T-helper 2 cell treated with Interferon-gamma antibody and Interleukin-4, amounts not matched to agents 5 μg/mL and 100 μg/mL, for 36 hours (primary cell): ENCODE data around the gene TGFB3.
"Not testable (repeated sequence)": the region's sequence is repeated elsewhere in the genome, so short reads cannot be mapped to it uniquely, and the experiment has no call there.

Source experiments
- DNase-seq: peaks from one replicate; pipeline ENCODE4 v3.0.0; 2021; ENCODE audit warnings: low spot score
- H3K27ac Mint-ChIP-seq: one replicate; pipeline ENCODE4 v1.8.0; 2021; ENCODE audit warnings: mild to moderate bottlenecking, mixed read lengths
- H3K27me3 Mint-ChIP-seq: one replicate; pipeline ENCODE4 v1.8.0; 2021; ENCODE audit warnings: low read depth, mixed read lengths
- H3K36me3 Mint-ChIP-seq: one replicate; pipeline ENCODE4 v1.8.0; 2021; ENCODE audit warnings: low read depth, mixed read lengths
- H3K4me1 Mint-ChIP-seq: one replicate; pipeline ENCODE4 v1.8.0; 2021; ENCODE audit warnings: low read depth, mixed read lengths
- H3K4me3 Mint-ChIP-seq: one replicate; pipeline ENCODE4 v1.8.0; 2022; ENCODE audit warnings: mild to moderate bottlenecking, moderate library complexity, mixed read lengths
- H3K9me3 Mint-ChIP-seq: one replicate; pipeline ENCODE4 v1.8.0; 2021; ENCODE audit warnings: mixed read lengths

Gene TGFB3

GRCh38 chr14:75920421-75920820 is 61.4 kb downstream of the TGFB3 start:
- not testable (repeated sequence) for H3K27ac Mint-ChIP-seq, H3K4me3 Mint-ChIP-seq, H3K9me3 Mint-ChIP-seq, DNase-seq, H3K36me3 Mint-ChIP-seq, H3K4me1 Mint-ChIP-seq, H3K27me3 Mint-ChIP-seq

- H3K4me3 Mint-ChIP-seq, result no peak overlapping the region
- no peaks in the 10 kb centered on the region for H3K4me1 Mint-ChIP-seq
- peaks cover 6% of the 10 kb centered on the region for H3K9me3 Mint-ChIP-seq
- no peak for DNase-seq
- peaks cover under 1% of the 10 kb centered on the region for H3K27me3 Mint-ChIP-seq
- H3K36me3 Mint-ChIP-seq, result no peaks in the 10 kb centered on the region
- no peak overlapping the region for H3K27ac Mint-ChIP-seq
These were observed 63.9 kb downstream of the TGFB3 start for GRCh38 chr14:75917946-75918335.

GRCh38 chr14:75917322-75917945 is 64.4 kb downstream of the TGFB3 start:
- Mint-ChIP-seq H3K27me3 (no peaks in the 10 kb centered on the region), H3K4me3 (no peak overlapping the region), H3K9me3 (peaks cover 6% of the 10 kb centered on the region), H3K4me1 (no peaks in the 10 kb centered on the region), H3K27ac (no peak overlapping the region), H3K36me3 (no peaks in the 10 kb centered on the region)
- no peak for DNase-seq

GRCh38 chr14:75915045-75915444 is 66.8 kb downstream of the TGFB3 start:
- Mint-ChIP-seq H3K36me3 (no peaks in the 10 kb centered on the region), H3K4me3 (no peak overlapping the region), H3K27ac (no peak overlapping the region), H3K9me3 (no peaks in the 10 kb centered on the region), H3K4me1 (no peaks in the 10 kb centered on the region), H3K27me3 (no peaks in the 10 kb centered on the region)
- DNase-seq, result no peak

GRCh38 chr14:75913183-75913582 is 68.6 kb downstream of the TGFB3 start:
- no peaks in the 10 kb centered on the region for H3K4me1 Mint-ChIP-seq
- no peaks in the 10 kb centered on the region for H3K27me3 Mint-ChIP-seq
- H3K36me3 Mint-ChIP-seq, result no peaks in the 10 kb centered on the region
- no peak for DNase-seq
- H3K27ac Mint-ChIP-seq, result no peak overlapping the region
- no peaks in the 10 kb centered on the region for H3K9me3 Mint-ChIP-seq
- no peak overlapping the region for H3K4me3 Mint-ChIP-seq

- no peak for DNase-seq
- H3K36me3 Mint-ChIP-seq, result no peaks in the 10 kb centered on the region
- H3K27ac Mint-ChIP-seq, result no peak overlapping the region
- no peaks in the 10 kb centered on the region for H3K9me3 Mint-ChIP-seq
- no peaks in the 10 kb centered on the region for H3K4me1 Mint-ChIP-seq
- no peaks in the 10 kb centered on the region for H3K27me3 Mint-ChIP-seq
- no peak overlapping the region for H3K4me3 Mint-ChIP-seq
These were observed 69.9 kb downstream of the TGFB3 start for GRCh38 chr14:75911883-75912282.

GRCh38 chr14:75910048-75910447 is 71.7 kb downstream of the TGFB3 start:
- Mint-ChIP-seq H3K4me1 (no peaks in the 10 kb centered on the region), H3K27me3 (no peaks in the 10 kb centered on the region), H3K4me3 (no peak overlapping the region), H3K27ac (no peak overlapping the region), H3K36me3 (no peaks in the 10 kb centered on the region), H3K9me3 (no peaks in the 10 kb centered on the region)
- no peak for DNase-seq

- DNase-seq, result no peak
- Mint-ChIP-seq H3K27me3 (no peaks in the 10 kb centered on the region), H3K36me3 (no peaks in the 10 kb centered on the region), H3K27ac (no peak overlapping the region), H3K4me1 (no peaks in the 10 kb centered on the region), H3K4me3 (no peak overlapping the region), H3K9me3 (no peaks in the 10 kb centered on the region)
These were observed 72.2 kb downstream of the TGFB3 start for GRCh38 chr14:75909630-75910029.
